Natural killer cell treated with Interleukin-12 subunit alpha and Interleukin-12 subunit beta and Interleukin-15 and Interleukin-18, amount 100 ng/mL, for 72 hours (primary cell): Measurements from ENCODE around the gene PACC1. TPM values are rescaled to one million over a fixed set of nuclear protein-coding genes. Genes with fewer than 3 reads are reported as not detected.

ENCODE experiments used
- ATAC-seq, 2 donors: fragments of 150-1000 bp; cut with Tn5 transposase in 1 of 2; sonication (Bioruptor Pico), chemical (Tn5 transposase) in 1 of 2; 2 replicates each; pipeline ENCODE4 v1.10.0; 2021
- DNase-seq: peaks from one replicate; pipeline ENCODE4 v3.0.0; 2022; ENCODE audit warnings: low spot score
- H3K27ac Mint-ChIP-seq, 2 donors: 1 replicate in 1 of 2; 2 replicates in 1 of 2; pipeline ENCODE4 v1.8.0; 2022; ENCODE audit warnings: mixed read lengths in 2 of 2, mild to moderate bottlenecking in 1 of 2, moderate library complexity in 1 of 2
- H3K27me3 Mint-ChIP-seq, 2 donors: 1 replicate in 1 of 2; 2 replicates in 1 of 2; pipeline ENCODE4 v1.8.0; 2022; ENCODE audit warnings: mixed read lengths in 2 of 2
- H3K36me3 Mint-ChIP-seq: one replicate; pipeline ENCODE4 v1.8.0; 2022; ENCODE audit warnings: mixed read lengths
- H3K4me1 Mint-ChIP-seq, 2 donors: 1 replicate in 1 of 2; 2 replicates in 1 of 2; pipeline ENCODE4 v1.8.0; 2022; ENCODE audit warnings: low read depth in 2 of 2, mixed read lengths in 2 of 2, mild to moderate bottlenecking in 1 of 2
- H3K4me3 Mint-ChIP-seq: one replicate; pipeline ENCODE4 v1.8.0; 2022; ENCODE audit warnings: mixed read lengths
- H3K9me3 Mint-ChIP-seq: 2 replicates; pipeline ENCODE4 v1.8.0; 2022; ENCODE audit warnings: mixed read lengths
- total RNA-seq, 2 donors: library from RNA; stranded (reverse); gene quantifications; one replicate each; pipeline ENCODE4 v1.2.3, GENCODE V29; 2022

Gene PACC1
- total RNA-seq, 2 donors from 2014 or later = 11.8 to 26.6 TPM

DNA sequence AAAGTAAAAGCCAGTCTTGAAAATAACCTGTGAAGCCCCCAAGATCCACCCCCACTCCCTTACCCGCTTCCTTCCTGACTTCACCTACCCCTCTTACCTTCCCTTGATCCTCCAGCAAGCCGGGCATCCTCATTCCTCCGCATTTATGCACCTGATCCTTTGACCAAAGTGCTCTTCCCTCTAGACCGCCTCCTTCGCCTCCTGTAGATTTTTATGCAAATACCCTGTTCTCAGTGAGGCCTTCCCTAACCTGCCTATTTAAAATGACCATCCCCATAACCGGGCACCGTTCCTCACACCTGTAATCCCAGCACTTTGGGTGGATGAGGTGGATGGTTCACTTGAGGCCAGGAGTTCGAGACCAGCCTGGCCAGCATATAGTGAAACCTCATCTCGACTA lies 17.0 kb upstream of the PACC1 start:
- DNase-seq = no peak
- peaks cover 0 to 1% of the 10 kb centered on the region in 2 donors for H3K27me3 Mint-ChIP-seq
- no peaks in the 10 kb centered on the region for H3K9me3 Mint-ChIP-seq
- H3K4me3 Mint-ChIP-seq = peak overlapping the region; percentile 21
- H3K4me1 Mint-ChIP-seq = peaks cover 10 to 11% of the 10 kb centered on the region in 2 donors
- H3K36me3 Mint-ChIP-seq = no peaks in the 10 kb centered on the region
- H3K27ac Mint-ChIP-seq = peak overlapping the region in 1 of 2 donors; percentile 33
- ATAC-seq = no peak

DNA sequence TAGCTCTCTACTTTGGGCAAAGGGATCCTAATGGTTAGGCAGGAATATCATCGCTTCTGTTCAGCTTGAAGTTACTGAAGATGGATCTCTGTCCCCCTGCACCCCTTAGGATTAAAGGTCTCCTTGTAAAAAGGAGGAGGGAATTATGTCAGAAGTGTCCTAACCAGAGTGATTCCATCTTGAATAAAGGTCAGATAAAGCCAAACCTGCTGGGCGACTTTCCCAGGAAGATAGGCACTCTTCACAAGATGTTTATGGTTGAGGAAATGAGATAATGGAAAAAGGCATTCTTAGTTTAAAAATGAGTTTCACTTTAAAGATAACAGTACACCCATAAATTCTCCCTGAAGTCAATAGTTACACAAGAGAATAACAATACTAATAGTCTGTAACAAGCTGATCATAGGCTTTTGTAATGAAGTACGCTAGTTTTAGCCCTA lies 16.3 kb upstream of the PACC1 start:
- Mint-ChIP-seq H3K4me3 (no peak overlapping the region), H3K4me1 (peaks cover 10 to 11% of the 10 kb centered on the region in 2 donors)

DNA sequence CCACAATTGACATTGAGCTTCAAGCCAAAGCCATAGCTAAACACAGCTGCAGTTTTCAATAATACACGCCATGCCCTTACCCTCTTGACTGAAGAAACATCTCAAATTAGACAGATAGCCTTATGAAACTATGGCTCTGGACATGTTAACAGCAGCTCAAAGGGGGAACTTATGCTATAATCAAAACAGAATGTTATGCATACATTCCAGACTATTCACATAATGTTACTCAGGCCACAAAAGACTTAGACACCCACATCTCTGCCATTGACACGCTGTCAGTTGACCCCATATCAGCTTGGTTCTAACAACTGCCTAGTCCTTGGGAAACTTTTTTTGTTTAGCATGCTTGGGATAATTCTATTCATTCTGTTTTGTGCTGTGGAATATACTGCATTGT lies 15.7 kb upstream of the PACC1 start:
- Mint-ChIP-seq H3K36me3 (no peaks in the 10 kb centered on the region), H3K27me3 (peaks cover 0 to 2% of the 10 kb centered on the region in 2 donors), H3K4me1 (peaks cover 10 to 11% of the 10 kb centered on the region in 2 donors), H3K9me3 (no peaks in the 10 kb centered on the region), H3K4me3 (no peak overlapping the region), H3K27ac (no peak overlapping the region)
- no peak for DNase-seq
- no peak for ATAC-seq

More for the DNA sequence above, 16.3 kb upstream of the PACC1 start:
- Mint-ChIP-seq H3K27me3 (peaks cover 0 to 2% of the 10 kb centered on the region in 2 donors), H3K27ac (no peak overlapping the region), H3K36me3 (no peaks in the 10 kb centered on the region), H3K9me3 (no peaks in the 10 kb centered on the region)
- ATAC-seq (no peak), DNase-seq (no peak)

GRCh38 chr1:212428496-212428895 lies 13.8 kb upstream of the PACC1 start:
- Mint-ChIP-seq H3K27ac (no peak overlapping the region), H3K9me3 (no peaks in the 10 kb centered on the region), H3K27me3 (peaks cover 6% of the 10 kb centered on the region in 2 donors), H3K4me3 (no peak overlapping the region), H3K36me3 (no peaks in the 10 kb centered on the region), H3K4me1 (peaks cover 0 to 6% of the 10 kb centered on the region in 2 donors)
- ATAC-seq (no peak), DNase-seq (no peak)

DNA sequence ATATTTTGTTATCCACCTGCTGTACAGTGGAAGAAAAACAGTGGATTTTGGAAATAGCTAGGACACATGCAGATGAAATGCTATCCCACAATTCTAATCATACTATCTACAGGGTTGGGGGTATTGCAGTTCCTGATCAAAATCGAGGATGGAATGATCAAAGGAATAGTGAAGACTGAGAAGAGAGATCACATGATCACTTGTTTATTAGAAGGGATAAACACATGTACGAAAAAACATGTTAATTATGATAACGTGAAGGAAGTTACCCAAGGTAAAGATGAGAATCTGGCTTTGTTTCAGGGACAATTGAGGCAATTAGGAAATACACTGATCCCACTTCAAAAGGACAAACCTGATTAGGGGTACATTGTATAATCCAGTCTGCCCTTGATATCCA lies 9.2 kb upstream of the PACC1 start:
- Mint-ChIP-seq H3K27me3 (peaks cover 7 to 11% of the 10 kb centered on the region in 2 donors), H3K27ac (no peak overlapping the region), H3K36me3 (no peaks in the 10 kb centered on the region), H3K4me3 (no peak overlapping the region), H3K4me1 (no peaks in the 10 kb centered on the region), H3K9me3 (no peaks in the 10 kb centered on the region)
- DNase-seq (no peak), ATAC-seq (no peak)

- H3K4me3 Mint-ChIP-seq = no peak overlapping the region
- peaks cover 7 to 9% of the 10 kb centered on the region in 2 donors for H3K27me3 Mint-ChIP-seq
- H3K27ac Mint-ChIP-seq = no peak overlapping the region
- no peaks in the 10 kb centered on the region for H3K9me3 Mint-ChIP-seq
- no peak for DNase-seq
- no peak for ATAC-seq
- no peaks in the 10 kb centered on the region for H3K36me3 Mint-ChIP-seq
- H3K4me1 Mint-ChIP-seq = peaks cover 4 to 6% of the 10 kb centered on the region in 2 donors
Measured at GRCh38 chr1:212421165-212421564, 6.5 kb upstream of the PACC1 start.

- H3K4me1 Mint-ChIP-seq = peaks cover 31 to 44% of the 10 kb centered on the region in 2 donors
- no peaks in the 10 kb centered on the region for H3K27me3 Mint-ChIP-seq
- H3K27ac Mint-ChIP-seq = peak overlapping the region; percentile 69 to 88
- H3K4me3 Mint-ChIP-seq = peak overlapping the region; percentile 100
- no peaks in the 10 kb centered on the region for H3K36me3 Mint-ChIP-seq
- ATAC-seq (no peak), DNase-seq (no peak)
- H3K9me3 Mint-ChIP-seq = no peaks in the 10 kb centered on the region
Measured at GRCh38 chr1:212415107-212415841, 588 bp upstream of the PACC1 start.

DNA sequence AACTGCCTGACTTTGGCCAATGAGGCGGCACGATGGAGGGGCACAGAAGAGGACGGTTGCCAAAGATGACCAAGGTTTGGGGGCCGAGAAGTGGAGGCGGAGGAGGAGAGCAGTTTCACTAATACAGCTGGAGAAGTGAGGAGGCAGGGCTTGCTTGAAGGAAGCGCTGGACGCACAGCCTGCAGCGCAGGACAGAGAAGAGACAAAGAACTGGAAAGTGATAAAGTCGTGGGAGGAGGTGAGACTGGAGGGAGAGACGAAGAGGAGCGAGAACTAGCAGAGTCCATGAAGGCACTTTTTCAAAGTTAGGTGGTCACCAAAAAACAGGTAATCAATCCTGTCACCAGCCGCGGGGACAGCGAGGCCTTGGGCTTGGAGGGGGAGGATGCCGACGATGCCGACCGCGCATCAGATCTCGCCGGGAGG lies 771 bp downstream of the PACC1 start:
- ATAC-seq = peak; percentile 17 to 28
- peak overlapping the region; percentile 69 to 88 for H3K27ac Mint-ChIP-seq
- no peaks in the 10 kb centered on the region for H3K9me3 Mint-ChIP-seq
- DNase-seq = no peak
- H3K4me1 Mint-ChIP-seq = peaks cover 31 to 44% of the 10 kb centered on the region in 2 donors
- peak overlapping the region; percentile 100 for H3K4me3 Mint-ChIP-seq
- peaks cover 9% of the 10 kb centered on the region for H3K36me3 Mint-ChIP-seq
- no peaks in the 10 kb centered on the region for H3K27me3 Mint-ChIP-seq

GRCh38 chr1:212412374-212412773 lies 2.3 kb downstream of the PACC1 start:
- peaks cover 10% of the 10 kb centered on the region for H3K36me3 Mint-ChIP-seq
- H3K27ac Mint-ChIP-seq = no peak overlapping the region
- peaks cover 31 to 44% of the 10 kb centered on the region in 2 donors for H3K4me1 Mint-ChIP-seq
- H3K9me3 Mint-ChIP-seq = no peaks in the 10 kb centered on the region
- no peak overlapping the region for H3K4me3 Mint-ChIP-seq
- no peak for ATAC-seq
- no peaks in the 10 kb centered on the region for H3K27me3 Mint-ChIP-seq
- no peak for DNase-seq

GRCh38 chr1:212410231-212410820 lies 4.4 kb downstream of the PACC1 start:
- Mint-ChIP-seq H3K36me3 (peaks cover 10% of the 10 kb centered on the region), H3K9me3 (no peaks in the 10 kb centered on the region), H3K4me1 (peaks cover 22 to 29% of the 10 kb centered on the region in 2 donors), H3K4me3 (no peak overlapping the region), H3K27me3 (no peaks in the 10 kb centered on the region), H3K27ac (no peak overlapping the region)
- DNase-seq (no peak), ATAC-seq (no peak)

GRCh38 chr1:212402666-212403321 lies 11.9 kb downstream of the PACC1 start:
- Mint-ChIP-seq H3K4me1 (peaks cover 0 to 10% of the 10 kb centered on the region in 2 donors), H3K36me3 (peaks cover 9% of the 10 kb centered on the region), H3K9me3 (no peaks in the 10 kb centered on the region), H3K27ac (no peak overlapping the region), H3K27me3 (no peaks in the 10 kb centered on the region), H3K4me3 (no peak overlapping the region)
- no peak for DNase-seq
- no peak for ATAC-seq

DNA sequence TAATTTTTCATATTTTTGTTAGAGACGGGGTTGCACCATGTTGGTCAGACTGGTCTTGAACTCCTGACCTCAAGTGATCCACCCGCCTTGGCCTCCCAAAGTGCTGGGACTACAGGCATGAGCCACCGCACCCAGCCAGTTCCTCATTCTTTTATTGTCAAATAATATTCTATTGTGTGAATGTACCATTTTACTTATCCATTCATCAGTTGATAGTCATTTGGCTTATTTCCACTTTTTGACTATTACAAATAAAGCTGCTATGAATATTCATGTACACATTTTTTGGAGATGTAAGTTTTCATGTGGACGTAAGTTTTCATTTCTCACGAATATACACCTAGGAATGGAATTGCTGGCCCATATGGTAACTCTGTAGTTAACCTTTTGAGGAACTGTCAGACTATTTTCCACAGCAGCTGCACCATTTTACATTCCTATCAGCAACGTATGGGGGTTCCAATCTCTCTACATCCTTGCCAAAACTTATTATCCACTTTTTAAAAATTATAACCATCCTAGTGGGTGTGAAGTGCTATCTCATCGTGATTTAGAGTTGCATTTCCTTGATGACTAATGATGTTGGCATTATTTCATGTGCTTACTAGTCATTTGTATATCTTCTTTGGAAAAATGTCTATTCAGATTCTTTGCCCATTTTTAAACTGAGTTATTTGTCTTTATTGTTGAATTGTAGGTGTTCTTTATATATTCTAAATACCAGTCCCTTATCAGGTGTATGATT lies 12.7 kb downstream of the PACC1 start:
- H3K27ac Mint-ChIP-seq = no peak overlapping the region
- H3K4me3 Mint-ChIP-seq = no peak overlapping the region
- peaks cover 17% of the 10 kb centered on the region for H3K36me3 Mint-ChIP-seq
- ATAC-seq (no peak), DNase-seq (no peak)
- H3K4me1 Mint-ChIP-seq = peaks cover 0 to 10% of the 10 kb centered on the region in 2 donors
- H3K9me3 Mint-ChIP-seq = peaks cover 2% of the 10 kb centered on the region
- no peaks in the 10 kb centered on the region for H3K27me3 Mint-ChIP-seq

- H3K4me3 Mint-ChIP-seq = no peak overlapping the region
- peaks cover 4% of the 10 kb centered on the region for H3K9me3 Mint-ChIP-seq
- H3K4me1 Mint-ChIP-seq = peaks cover 0 to 10% of the 10 kb centered on the region in 2 donors
- ATAC-seq = no peak
- peaks cover 26% of the 10 kb centered on the region for H3K36me3 Mint-ChIP-seq
- H3K27ac Mint-ChIP-seq = no peak overlapping the region
- H3K27me3 Mint-ChIP-seq = no peaks in the 10 kb centered on the region
- no peak for DNase-seq
Measured at GRCh38 chr1:212401042-212401441, 13.6 kb downstream of the PACC1 start.
